ENCODE results near the gene TOMM70.

Gene TOMM70

GRCh38 chr3:100411091-100411982 is 10.4 kb upstream of the TOMM70 start:
- no peak for DNase-seq (ENCODE audit: low read depth, low spot score)

- DNase-seq (ENCODE audit: low read depth, low spot score), result no peak
Measured at GRCh38 chr3:100407977-100408532, 7.2 kb upstream of the TOMM70 start.

GRCh38 chr3:100407164-100407563 is 6.3 kb upstream of the TOMM70 start:
- no peak for DNase-seq (ENCODE audit: low read depth, low spot score)

DNA sequence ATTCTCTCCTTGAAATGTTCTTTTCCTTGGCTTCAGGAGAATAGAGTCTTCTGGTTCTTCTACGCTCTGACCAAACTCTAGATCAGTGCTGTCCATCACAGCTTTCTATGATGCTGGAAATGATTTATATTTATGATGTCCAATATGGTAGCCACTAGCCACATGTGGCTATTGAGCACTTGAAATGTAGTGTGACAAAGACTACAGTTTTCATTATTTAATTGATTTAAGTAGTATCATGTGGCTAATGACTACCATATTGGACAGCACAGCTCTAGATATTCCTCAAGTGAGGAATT is 3.3 kb upstream of the TOMM70 start:
- DNase-seq (ENCODE audit: low read depth, low spot score), result no peak

- no peak for DNase-seq (ENCODE audit: low read depth, low spot score)
Measured at GRCh38 chr3:100403362-100404249, 2.7 kb upstream of the TOMM70 start.

- DNase-seq (ENCODE audit: low read depth, low spot score), result no peak
Measured at GRCh38 chr3:100402891-100403290, 2.0 kb upstream of the TOMM70 start.

GRCh38 chr3:100402256-100402655 is 1.4 kb upstream of the TOMM70 start:
- DNase-seq (ENCODE audit: low read depth, low spot score), result no peak

GRCh38 chr3:100401674-100402041 is 769 bp upstream of the TOMM70 start:
- no peak for DNase-seq (ENCODE audit: low read depth, low spot score)

- DNase-seq (ENCODE audit: low read depth, low spot score), result no peak
Measured at GRCh38 chr3:100400419-100400779, 490 bp downstream of the TOMM70 start.

- no peak for DNase-seq (ENCODE audit: low read depth, low spot score)
Measured at GRCh38 chr3:100399341-100400071, 1.4 kb downstream of the TOMM70 start.

- no peak for DNase-seq (ENCODE audit: low read depth, low spot score)
Measured at GRCh38 chr3:100396967-100397366, 3.9 kb downstream of the TOMM70 start.

- DNase-seq (ENCODE audit: low read depth, low spot score), result no peak
Measured at GRCh38 chr3:100395679-100396431, 5.0 kb downstream of the TOMM70 start.

DNA sequence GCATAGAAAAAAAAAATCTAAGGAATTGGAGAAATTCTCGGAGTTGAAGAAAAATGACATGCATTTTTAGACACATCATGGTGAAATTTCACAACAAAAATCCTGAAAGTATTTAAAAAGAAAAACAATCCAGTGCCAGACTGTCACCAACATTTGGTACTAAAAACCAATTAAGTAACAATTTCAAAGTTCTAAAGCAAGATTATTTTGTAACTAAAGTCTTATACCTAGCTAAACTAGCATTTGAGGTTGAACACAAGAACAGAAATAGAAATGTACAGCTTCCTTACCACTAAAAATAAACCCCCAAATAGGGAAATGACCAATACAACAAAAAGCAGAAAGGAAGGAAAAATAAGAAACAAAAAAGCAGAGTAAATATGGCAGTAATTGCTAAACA is 11.9 kb downstream of the TOMM70 start:
- no peak for DNase-seq (ENCODE audit: low read depth, low spot score)

GRCh38 chr3:100386437-100387074 is 14.3 kb downstream of the TOMM70 start:
- no peak for DNase-seq (ENCODE audit: low read depth, low spot score)

DNA sequence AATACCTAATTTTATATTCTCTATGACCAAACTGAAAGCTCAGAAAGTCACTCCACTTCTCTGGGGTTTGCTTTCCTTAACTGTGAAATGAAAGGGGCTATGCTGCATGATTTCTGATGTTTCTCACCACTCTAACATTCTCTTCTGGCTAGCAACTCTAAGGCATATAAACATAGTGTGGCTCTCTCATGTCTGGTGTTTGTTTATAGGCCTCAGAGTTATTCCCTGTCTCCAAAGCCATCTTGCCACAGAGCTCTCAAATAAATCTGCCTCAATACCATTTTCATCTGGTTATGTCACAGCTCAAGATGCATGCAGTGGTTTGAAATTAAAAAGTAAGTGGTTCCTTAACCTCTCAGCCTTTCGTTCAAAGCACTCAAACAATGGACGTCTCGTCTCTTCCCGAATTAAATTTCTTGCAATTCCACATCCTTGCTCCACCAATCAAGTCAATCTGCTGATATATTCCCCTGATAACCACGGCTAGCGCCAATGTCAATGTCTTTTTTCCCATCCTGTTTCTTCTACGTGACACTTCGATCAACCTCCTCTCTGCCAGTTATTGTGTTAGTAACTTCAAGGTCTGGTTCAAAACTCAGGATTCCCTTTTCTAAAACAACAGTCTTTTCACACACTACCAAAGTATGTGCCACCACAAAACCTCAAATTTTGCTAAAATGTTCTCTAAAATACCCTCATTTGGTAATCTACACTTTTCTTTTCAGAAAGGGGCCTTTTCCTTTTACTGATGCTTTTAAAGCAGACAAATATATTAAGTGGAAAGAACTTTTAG is 16.0 kb downstream of the TOMM70 start:
- no peak for DNase-seq (ENCODE audit: low read depth, low spot score)

DNA sequence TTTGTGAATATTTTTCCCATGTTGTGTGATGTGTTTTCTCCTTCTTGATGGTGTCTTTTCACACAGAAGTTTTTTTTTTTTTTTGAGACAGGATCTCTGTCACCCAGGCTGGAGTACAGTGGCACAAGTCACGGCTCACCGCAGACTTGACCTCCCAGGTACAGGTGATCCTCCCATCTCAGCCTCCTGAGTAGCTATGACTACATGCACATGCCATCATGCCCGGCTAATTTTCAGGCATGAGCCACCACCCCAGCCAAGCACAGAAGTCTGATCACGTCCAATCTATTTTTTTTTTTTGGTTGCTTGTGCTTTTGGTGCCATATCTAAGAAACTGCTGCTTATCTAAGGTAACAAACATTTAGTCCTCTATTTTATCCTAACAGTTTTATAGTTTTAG is 24.6 kb downstream of the TOMM70 start:
- DNase-seq (ENCODE audit: low read depth, low spot score), result no peak

GRCh38 chr3:100374521-100374920 is 26.4 kb downstream of the TOMM70 start:
- no peak for DNase-seq (ENCODE audit: low read depth, low spot score)

DNA sequence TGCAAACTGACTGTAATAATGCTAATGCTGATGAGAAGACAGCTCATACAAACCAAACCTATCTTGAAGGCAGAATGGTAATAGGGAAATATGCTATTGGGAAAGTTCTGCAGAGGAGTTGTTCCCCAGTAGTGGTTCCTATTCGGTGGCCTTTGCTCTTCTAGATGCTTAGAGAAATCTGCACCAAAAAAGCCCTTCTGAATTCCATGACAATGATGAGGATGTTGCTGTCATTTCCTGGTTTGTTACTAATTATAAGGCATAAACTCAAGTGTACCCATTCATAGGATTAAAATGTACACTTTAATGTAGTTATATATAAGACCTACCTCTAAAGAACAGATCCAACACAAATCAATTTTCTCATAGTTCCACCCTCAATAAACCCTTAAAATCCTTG is 30.1 kb downstream of the TOMM70 start:
- DNase-seq (ENCODE audit: low read depth, low spot score), result no peak

DNA sequence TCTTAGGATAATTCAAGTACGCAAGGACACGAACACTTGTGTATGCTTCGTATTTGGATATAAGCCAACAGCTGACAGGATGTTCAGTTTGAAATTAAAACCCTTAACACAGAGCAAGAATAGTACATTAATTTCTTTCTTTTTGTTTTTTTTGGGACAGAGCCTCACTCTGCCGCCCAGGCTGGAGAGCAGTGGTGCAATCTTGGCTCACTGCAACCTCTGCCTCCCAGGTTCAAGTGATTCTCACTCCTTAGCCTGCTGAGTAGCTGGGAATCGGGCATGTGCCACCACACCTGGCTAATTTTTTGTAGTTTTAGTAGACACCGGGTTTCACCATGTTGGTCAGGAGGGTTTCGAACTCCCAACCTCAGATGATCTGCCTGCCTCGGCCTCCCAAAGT is 32.4 kb downstream of the TOMM70 start:
- DNase-seq (ENCODE audit: low read depth, low spot score), result no peak

- no peak for DNase-seq (ENCODE audit: low read depth, low spot score)
Measured at GRCh38 chr3:100366424-100366823, 34.5 kb downstream of the TOMM70 start.
